ENCODE results near the gene NANOG.
"Not testable (repeated sequence)": the region's sequence is repeated elsewhere in the genome, so short reads cannot be mapped to it uniquely, and the experiment has no call there.

Gene NANOG

GRCh38 chr12:7788884-7789528, at the start of gene NANOG:
Gene NANOG, plus strand, starts transcription at chr12:7789402. Its CDS starts 213 bp downstream, at chr12:7789615.
- DNase-seq (ENCODE audit: low spot score), result not testable (repeated sequence)

- DNase-seq (ENCODE audit: low spot score), result no peak
Observed at GRCh38 chr12:7747246-7747645, 42.0 kb upstream of the NANOG start, which contains the start of gene CLEC4C. Gene CLEC4C, minus strand, starts transcription at chr12:7747375. Its CDS starts 27 bp downstream, at chr12:7747348.

GRCh38 chr12:7748852-7749251, 40.4 kb upstream of the NANOG start:
- no peak for DNase-seq (ENCODE audit: low spot score)

GRCh38 chr12:7749442-7749841, 39.8 kb upstream of the NANOG start:
- DNase-seq (ENCODE audit: low spot score), result no peak

- DNase-seq (ENCODE audit: low spot score), result no peak
Observed at GRCh38 chr12:7750350-7750749, 38.9 kb upstream of the NANOG start.

- no peak for DNase-seq (ENCODE audit: low spot score)
Observed at GRCh38 chr12:7751394-7751793, 37.8 kb upstream of the NANOG start.

GRCh38 chr12:7751941-7752922, 37.0 kb upstream of the NANOG start:
- DNase-seq (ENCODE audit: low spot score), result not testable (repeated sequence)

GRCh38 chr12:7755668-7756067, 33.5 kb upstream of the NANOG start:
- DNase-seq (ENCODE audit: low spot score), result not testable (repeated sequence)

- no peak for DNase-seq (ENCODE audit: low spot score)
Observed at GRCh38 chr12:7756993-7757392, 32.2 kb upstream of the NANOG start.

- DNase-seq (ENCODE audit: low spot score), result no peak
Observed at GRCh38 chr12:7758766-7759140, 30.4 kb upstream of the NANOG start.

GRCh38 chr12:7769999-7770398, 19.2 kb upstream of the NANOG start:
- DNase-seq (ENCODE audit: low spot score), result no peak

- no peak for DNase-seq (ENCODE audit: low spot score)
Observed at GRCh38 chr12:7781274-7781673, 7.9 kb upstream of the NANOG start.

- DNase-seq (ENCODE audit: low spot score), result no peak
Observed at GRCh38 chr12:7782055-7782454, 7.1 kb upstream of the NANOG start.

- DNase-seq (ENCODE audit: low spot score), result not testable (repeated sequence)
Observed at GRCh38 chr12:7783433-7783832, 5.8 kb upstream of the NANOG start.

GRCh38 chr12:7784701-7785100, 4.5 kb upstream of the NANOG start:
- no peak for DNase-seq (ENCODE audit: low spot score)

- no peak for DNase-seq (ENCODE audit: low spot score)
Observed at GRCh38 chr12:7787574-7788293, 1.5 kb upstream of the NANOG start.

GRCh38 chr12:7788294-7788660, 925 bp upstream of the NANOG start:
- DNase-seq (ENCODE audit: low spot score), result no peak

GRCh38 chr12:7793211-7793610, 4.0 kb downstream of the NANOG start:
- DNase-seq (ENCODE audit: low spot score), result no peak

- not testable (repeated sequence) for DNase-seq (ENCODE audit: low spot score)
Observed at GRCh38 chr12:7797269-7797668, 8.1 kb downstream of the NANOG start.

GRCh38 chr12:7797698-7798398, 8.6 kb downstream of the NANOG start:
- DNase-seq (ENCODE audit: low spot score), result no peak

GRCh38 chr12:7798750-7799308, 9.6 kb downstream of the NANOG start:
- not testable (repeated sequence) for DNase-seq (ENCODE audit: low spot score)
